Calu3 (cell line): ENCODE measurements around the gene ZNF200. TPM values are rescaled to one million over a fixed set of nuclear protein-coding genes. Genes with fewer than 3 reads are reported as not detected.
A peak's percentile ranks its signal among the peaks of the same experiment; 100 is the strongest.

Experiments
- BruUV-seq: library from RNA; stranded (reverse); fragments of 400-500 nt; replicated peaks from 2 replicates; lab custom pipeline; 2021; lab: Mats Ljungman, UMichigan
- CTCF ChIA-PET: fragments of 300-600 bp; sonication (Branson Sonifier 250); formaldehyde crosslinking; loops from one replicate; lab custom pipeline; 2022; ENCODE audit warnings: antibody characterized with exemption; lab: Charles Lee
- DNase-seq: peaks from one replicate; pipeline ENCODE4 v3.0.0; 2022
- H3K27ac Mint-ChIP-seq: one replicate; pipeline ENCODE4 v1.8.0; 2022; ENCODE audit warnings: mixed read lengths; ENCODE audit not compliant: unreplicated experiment
- H3K27me3 Mint-ChIP-seq: one replicate; pipeline ENCODE4 v1.8.0; 2022; ENCODE audit warnings: mixed read lengths; ENCODE audit not compliant: unreplicated experiment
- H3K36me3 Mint-ChIP-seq: one replicate; pipeline ENCODE4 v1.8.0; 2022; ENCODE audit warnings: mild to moderate bottlenecking, moderate library complexity, mixed read lengths; ENCODE audit not compliant: insufficient read depth, unreplicated experiment
- H3K4me1 Mint-ChIP-seq: one replicate; pipeline ENCODE4 v1.8.0; 2022; ENCODE audit warnings: mild to moderate bottlenecking, low read depth, mixed read lengths; ENCODE audit not compliant: unreplicated experiment
- H3K4me3 Mint-ChIP-seq: one replicate; pipeline ENCODE4 v1.8.0; 2022; ENCODE audit warnings: mild to moderate bottlenecking, low read depth, moderate library complexity, mixed read lengths; ENCODE audit not compliant: unreplicated experiment
- H3K9me3 Mint-ChIP-seq: one replicate; pipeline ENCODE4 v1.8.0; 2022; ENCODE audit warnings: low read depth, mixed read lengths; ENCODE audit not compliant: unreplicated experiment
- intact Hi-C: fragments of 100-400 bp; cut with micrococcal nuclease; formaldehyde crosslinking; loops from one replicate; pipeline ENCODE4 v1.10.0; 2022; ENCODE audit not compliant: unreplicated experiment
- total RNA-seq: library from RNA; stranded (reverse); gene quantifications from 2 replicates; pipeline ENCODE4 v1.2.3, GENCODE V29; 2022
- TF ChIP-seq, protein P1 (sequence below): fragments of 200-600 bp; IDR thresholded peaks from one replicate; pipeline ENCODE4 v1.8.0; 2022; ENCODE audit warnings: antibody characterized with exemption; ENCODE audit not compliant: unreplicated experiment

Gene ZNF200
- total RNA-seq, 1 experiment from 2014 or later: 12.7 TPM

DNA sequence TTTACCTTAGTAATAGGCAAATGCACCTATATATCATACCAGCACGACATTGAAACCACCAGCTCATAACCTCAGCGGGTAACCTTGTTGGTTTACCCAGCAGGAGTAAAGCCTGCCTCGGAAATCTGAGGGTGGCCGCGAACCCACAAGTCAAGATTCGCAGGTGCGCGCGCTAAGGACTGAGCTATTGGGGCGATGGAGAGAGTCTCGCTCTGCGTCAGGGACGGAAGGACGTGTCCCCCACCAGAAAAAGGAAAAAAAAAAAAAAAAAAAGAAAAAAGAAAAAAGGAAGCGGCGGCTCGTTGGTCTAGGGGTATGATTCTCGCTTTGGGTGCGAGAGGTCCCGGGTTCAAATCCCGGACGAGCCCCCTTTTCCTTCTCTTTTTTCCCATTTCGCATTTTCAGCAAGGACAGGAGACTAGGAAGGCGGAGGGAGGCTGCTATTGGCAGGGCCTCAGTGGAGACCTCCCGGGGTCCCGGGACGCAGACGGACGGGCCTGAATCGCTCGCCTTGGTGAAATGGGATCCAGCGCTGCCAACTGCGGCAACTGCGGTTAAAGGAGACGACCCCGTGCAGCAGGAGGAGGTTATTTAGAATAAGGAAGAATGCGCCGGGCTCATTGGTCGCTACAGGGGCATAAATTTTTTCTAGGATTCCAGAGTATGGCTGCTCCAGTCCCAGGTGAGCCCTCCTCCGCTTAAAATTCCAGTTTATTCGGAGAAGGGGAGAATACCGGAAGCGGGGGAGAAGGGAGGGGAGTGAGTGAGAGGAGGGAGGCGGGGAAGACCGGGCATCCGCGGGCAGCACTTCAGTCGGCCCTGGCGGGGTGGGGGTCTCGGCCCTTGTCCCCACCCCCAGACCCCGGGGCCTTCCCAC is 46.9 kb downstream of the ZNF200 start, which contains the start of gene OR1F1:
Gene OR1F1 (plus strand): TSS at position 407 of the 877 bp plus-strand sequence.
- Mint-ChIP-seq H3K4me3 (peak within 1 kb of the TSS; percentile 84), H3K36me3 (peaks cover 56% of the 10 kb centered on the region), H3K9me3 (peaks cover 2% of the 10 kb centered on the region), H3K27ac (peak within 1 kb of the TSS; percentile 95), H3K27me3 (peaks cover 64% of the 10 kb centered on the region), H3K4me1 (peaks cover 38% of the 10 kb centered on the region)
- CTCF ChIA-PET: interaction anchor here (0.6 to 1.7 kb wide), 4 partner anchors 22 to 58 kb away, joined by 3 read pairs; no protein-coding TSS in a partner anchor
- peak; percentile 65 for DNase-seq
- intact Hi-C loops: loop anchor here (10.0 kb wide), 1 partner anchor 317 kb away; the partner anchor contains the start of gene CLUAP1
- TF ChIP-seq, protein P1, sequence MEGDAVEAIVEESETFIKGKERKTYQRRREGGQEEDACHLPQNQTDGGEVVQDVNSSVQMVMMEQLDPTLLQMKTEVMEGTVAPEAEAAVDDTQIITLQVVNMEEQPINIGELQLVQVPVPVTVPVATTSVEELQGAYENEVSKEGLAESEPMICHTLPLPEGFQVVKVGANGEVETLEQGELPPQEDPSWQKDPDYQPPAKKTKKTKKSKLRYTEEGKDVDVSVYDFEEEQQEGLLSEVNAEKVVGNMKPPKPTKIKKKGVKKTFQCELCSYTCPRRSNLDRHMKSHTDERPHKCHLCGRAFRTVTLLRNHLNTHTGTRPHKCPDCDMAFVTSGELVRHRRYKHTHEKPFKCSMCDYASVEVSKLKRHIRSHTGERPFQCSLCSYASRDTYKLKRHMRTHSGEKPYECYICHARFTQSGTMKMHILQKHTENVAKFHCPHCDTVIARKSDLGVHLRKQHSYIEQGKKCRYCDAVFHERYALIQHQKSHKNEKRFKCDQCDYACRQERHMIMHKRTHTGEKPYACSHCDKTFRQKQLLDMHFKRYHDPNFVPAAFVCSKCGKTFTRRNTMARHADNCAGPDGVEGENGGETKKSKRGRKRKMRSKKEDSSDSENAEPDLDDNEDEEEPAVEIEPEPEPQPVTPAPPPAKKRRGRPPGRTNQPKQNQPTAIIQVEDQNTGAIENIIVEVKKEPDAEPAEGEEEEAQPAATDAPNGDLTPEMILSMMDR: no peak
- no TSS peak for BruUV-seq

DNA sequence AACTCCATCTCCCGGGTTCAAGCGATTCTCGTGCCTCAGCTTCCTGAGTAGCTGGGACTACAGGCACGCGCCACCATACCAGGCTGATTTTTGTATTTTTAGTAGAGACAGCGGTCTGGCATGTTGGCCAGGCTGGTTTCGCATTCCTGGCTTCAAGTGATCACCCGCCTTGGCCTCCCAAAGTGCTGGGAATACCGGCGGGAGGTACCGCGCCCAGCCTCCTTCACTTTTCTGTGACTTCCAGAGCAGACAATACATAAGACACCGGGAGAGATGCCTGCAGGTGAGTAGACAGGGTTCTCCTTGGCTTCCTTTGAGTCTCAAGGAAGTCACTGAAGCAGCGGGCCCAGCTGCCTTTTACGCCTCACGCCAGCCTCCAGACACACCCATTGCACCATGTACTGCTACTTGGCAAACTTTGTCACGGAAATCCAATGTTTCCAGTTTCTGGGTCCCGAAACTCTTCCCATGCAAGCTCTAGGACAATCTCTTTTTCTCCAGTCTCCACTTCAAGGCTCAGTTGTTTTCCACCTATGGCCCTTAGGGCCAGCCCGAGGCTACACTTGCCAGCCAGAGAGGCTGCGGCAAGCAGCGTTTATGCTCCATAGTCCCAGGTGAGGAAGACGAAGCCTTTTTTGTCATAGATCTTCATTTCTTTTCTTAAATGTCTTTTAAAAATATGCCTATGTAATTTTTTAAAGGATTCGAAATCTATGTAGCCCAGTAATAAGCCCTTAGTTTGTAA is 47.8 kb downstream of the ZNF200 start:
- intact Hi-C loops: loop anchor here (10.0 kb wide), 1 partner anchor 318 kb away; the partner anchor contains the start of gene CLUAP1
- TF ChIP-seq, protein P1: no peak
- Mint-ChIP-seq H3K36me3 (peaks cover 65% of the 10 kb centered on the region), H3K4me1 (peaks cover 47% of the 10 kb centered on the region), H3K4me3 (peak overlapping the region; percentile 84), H3K27me3 (peaks cover 73% of the 10 kb centered on the region), H3K27ac (peak overlapping the region; percentile 95), H3K9me3 (peaks cover 2% of the 10 kb centered on the region)
- CTCF ChIA-PET: interaction anchor here (0.6 to 1.7 kb wide), 3 partner anchors 29 to 305 kb away, joined by 3 read pairs; no protein-coding TSS in a partner anchor
- no peak for DNase-seq
- BruUV-seq: no TSS peak

DNA sequence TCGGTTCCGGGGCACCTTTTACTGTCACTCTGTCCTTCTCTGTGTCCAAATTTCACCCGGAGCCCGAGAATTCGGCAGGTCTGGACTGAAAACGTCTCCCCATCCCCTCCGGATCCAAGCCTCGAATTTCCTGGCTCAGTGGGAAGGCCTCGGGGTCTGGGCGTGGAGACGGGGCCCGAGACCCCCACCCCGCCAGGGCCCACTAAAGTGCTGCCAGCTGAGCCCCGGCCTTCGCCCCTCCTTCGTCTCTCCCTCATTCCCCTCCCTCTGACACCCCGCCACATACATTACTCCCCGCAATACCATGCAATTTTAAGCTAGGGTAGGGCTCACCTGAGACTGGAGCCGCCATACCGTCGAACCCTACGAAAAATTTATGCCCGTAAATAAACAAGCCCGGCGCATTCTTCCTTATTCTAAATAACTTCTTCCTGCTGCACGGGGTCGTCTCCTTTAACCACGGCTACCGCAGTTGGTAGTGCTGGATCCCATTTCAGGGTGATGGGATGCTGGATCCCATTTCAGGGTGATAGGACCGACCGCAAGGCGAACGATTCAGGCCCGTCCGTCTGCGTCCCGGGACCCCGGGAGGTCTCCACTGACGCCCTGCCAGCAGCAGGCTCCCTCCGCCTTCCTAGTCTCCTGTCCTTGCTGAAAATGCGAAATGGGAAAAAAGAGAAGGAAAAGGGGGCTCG is 51.4 kb downstream of the ZNF200 start:
- Mint-ChIP-seq H3K36me3 (peaks cover 46% of the 10 kb centered on the region), H3K9me3 (peaks cover 2% of the 10 kb centered on the region), H3K27me3 (peaks cover 84% of the 10 kb centered on the region), H3K4me3 (peak overlapping the region; percentile 81), H3K27ac (peak overlapping the region; percentile 100), H3K4me1 (peaks cover 38% of the 10 kb centered on the region)
- no TSS peak for BruUV-seq
- intact Hi-C loops: loop anchor here (10.0 kb wide), 1 partner anchor 321 kb away; the partner anchor contains the start of gene CLUAP1
- CTCF ChIA-PET: interaction anchor here (0.6 to 1.3 kb wide), 3 partner anchors 14 to 25 kb away, joined by 3 to 7 read pairs (median 4); no protein-coding TSS in a partner anchor
- DNase-seq: no peak
- TF ChIP-seq, protein P1: no peak
